ENCODE data around the gene MRS2. TPM values are rescaled to one million over a fixed set of nuclear protein-coding genes. Genes with fewer than 3 reads are reported as not detected.

The MRS2 gene, protein sequence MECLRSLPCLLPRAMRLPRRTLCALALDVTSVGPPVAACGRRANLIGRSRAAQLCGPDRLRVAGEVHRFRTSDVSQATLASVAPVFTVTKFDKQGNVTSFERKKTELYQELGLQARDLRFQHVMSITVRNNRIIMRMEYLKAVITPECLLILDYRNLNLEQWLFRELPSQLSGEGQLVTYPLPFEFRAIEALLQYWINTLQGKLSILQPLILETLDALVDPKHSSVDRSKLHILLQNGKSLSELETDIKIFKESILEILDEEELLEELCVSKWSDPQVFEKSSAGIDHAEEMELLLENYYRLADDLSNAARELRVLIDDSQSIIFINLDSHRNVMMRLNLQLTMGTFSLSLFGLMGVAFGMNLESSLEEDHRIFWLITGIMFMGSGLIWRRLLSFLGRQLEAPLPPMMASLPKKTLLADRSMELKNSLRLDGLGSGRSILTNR
- 8.9 and 12.6 TPM in 2 replicates for total RNA-seq

DNA sequence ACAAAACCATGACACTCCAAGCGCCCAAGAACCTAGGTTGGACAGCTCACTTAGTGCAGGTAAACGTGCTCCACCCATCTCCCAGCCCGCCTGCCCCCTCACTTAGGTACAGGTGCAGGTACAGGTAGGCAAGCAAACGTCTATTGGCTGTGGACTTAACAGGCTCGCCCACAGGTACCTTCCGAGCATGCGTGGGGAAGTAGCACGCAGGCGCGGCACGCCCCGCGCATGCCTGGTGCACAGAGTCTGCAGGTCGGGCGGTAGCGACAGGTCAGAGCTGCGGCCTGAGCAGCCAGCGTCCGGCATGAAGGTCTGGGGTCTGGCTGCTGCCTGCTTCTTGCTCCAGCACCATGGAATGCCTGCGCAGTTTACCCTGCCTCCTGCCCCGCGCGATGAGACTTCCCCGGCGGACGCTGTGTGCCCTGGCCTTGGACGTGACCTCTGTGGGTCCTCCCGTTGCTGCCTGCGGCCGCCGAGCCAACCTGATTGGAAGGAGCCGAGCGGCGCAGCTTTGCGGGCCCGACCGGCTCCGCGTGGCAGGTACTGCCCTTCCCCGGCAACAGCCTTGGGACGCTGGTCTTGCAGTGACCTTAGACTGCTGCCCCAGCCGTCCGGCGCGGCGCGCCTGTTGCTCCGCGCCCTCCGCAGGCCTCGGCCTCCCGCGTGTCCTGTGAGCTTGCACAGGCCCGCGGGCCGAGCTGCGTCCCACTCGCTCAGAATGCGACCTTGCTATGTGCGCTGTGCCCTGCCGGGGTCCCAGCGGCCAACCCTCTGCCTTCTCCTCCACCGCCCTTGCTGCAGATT, at the start of gene MRS2:
TSS of gene MRS2 (plus strand) at position 240 of the 804 bp plus-strand sequence. CDS start at position 351, 111 bp downstream.

DNA sequence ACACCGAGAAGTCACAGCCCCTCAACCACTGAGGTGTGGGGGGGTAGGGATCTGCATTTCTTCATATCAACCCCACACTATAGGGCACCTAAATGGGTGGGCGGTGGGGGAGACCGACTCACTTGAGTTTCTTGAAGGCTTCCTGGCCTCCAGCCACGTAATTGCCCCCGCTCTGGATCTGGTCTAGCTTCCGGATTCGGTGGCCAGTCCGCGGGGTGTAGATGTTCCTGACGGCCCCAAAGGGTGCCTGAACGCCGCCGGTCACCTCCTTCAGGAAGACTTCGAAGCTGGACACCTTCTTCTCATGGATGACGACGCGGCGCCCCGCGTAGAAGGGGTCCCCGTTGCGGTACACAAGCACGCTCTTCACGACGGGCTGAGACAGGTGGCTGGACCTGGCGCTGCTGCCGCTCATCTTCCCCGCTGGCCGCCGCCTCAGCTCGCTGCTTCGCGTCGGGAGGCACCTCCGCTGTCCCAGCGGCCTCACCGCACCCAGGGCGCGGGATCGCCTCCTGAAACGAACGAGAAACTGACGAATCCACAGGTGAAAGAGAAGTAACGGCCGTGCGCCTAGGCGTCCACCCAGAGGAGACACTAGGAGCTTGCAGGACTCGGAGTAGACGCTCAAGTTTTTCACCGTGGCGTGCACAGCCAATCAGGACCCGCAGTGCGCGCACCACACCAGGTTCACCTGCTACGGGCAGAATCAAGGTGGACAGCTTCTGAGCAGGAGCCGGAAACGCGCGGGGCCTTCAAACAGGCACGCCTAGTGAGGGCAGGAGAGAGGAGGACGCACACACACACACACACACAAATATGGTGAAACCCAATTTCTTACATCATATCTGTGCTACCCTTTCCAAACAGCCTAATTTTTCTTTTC, 45.2 kb upstream of the MRS2 start, which contains the start of gene DCDC2:
TSS of gene DCDC2 (minus strand) at position 724 of the 883 bp plus-strand sequence. CDS start at position 415, 309 bp downstream.

Other genes starting within 250 kb of the MRS2 start
- gene DCDC2, start 44.9 kb upstream of the MRS2 start, total RNA-seq = not detected in 2 replicates
- 0.19 and 0.44 TPM in 2 replicates for gene GPLD1, start 86.6 kb downstream of the MRS2 start, total RNA-seq
- gene ALDH5A1, start 92.0 kb downstream of the MRS2 start, total RNA-seq = 1.6 and 1.8 TPM in 2 replicates
- not detected in 2 replicates for gene KIAA0319, start 243.3 kb downstream of the MRS2 start, total RNA-seq

Data from cardiac ventricle fibroblast (primary cell).